ENCODE measurements around the gene AQP12B.
"Not testable (repeated sequence)": the region's sequence is repeated elsewhere in the genome, so short reads cannot be mapped to it uniquely, and the experiment has no call there.

Gene AQP12B

DNA sequence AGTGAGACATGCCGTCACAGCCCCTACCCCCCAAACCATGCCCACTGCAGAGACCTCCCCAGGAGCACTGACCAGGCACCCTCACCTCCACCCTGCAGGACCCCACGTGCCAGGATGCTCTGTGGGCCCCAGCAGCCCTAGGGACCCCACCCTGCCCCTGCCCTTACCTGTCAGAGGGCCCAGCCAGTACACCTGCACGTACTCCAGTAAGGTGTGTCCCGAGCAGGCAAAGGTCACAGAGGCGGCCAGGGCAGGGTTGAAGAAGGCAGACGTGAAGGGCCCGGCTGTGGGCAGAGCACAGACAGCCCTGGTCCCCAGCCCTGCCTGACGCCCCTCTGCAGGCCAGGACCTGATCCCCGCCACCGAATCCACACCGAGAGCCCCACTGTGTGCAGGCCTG is 2.5 kb downstream of the AQP12B start:
- not testable (repeated sequence) for DNase-seq

DNA sequence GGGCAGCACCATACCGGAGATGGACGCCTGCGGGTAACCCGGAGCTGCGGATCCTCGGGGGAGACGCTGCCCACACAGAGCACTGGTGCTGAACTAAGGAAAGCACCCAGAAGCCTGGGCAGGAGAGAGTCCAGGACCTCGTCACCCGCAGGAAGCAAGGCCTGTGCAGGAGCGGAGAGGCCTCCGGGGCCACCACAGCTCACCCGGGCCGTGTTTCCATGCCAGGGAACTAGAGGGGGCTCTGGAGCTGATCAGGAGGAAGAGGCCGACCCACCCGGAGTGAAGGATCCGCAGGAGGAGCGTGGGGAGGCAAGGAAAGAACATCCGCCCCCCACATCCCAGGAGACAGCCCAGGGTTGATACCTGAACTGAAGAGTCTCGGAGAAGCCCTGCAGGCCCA is 3.8 kb downstream of the AQP12B start:
- DNase-seq = not testable (repeated sequence)

DNA sequence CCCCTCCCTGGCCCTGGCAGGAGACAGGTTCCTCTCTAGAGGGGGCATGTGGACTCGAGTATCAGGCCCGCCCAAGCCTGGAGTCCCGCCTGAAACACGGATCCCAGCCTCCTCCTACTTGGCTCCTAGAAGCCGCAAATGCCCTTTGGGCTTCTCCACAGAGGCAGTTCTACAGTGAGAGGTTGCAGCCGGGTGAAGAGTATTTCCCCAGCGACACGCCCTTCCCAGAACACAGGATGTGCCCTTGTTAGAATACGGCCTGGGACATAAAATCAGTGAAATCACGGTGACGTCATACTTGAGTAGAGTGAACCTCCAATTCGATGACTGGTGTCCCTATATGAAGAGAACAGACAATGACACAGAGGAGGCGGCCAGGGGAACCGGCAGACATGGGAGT is 4.6 kb downstream of the AQP12B start:
- DNase-seq = not testable (repeated sequence)

DNA sequence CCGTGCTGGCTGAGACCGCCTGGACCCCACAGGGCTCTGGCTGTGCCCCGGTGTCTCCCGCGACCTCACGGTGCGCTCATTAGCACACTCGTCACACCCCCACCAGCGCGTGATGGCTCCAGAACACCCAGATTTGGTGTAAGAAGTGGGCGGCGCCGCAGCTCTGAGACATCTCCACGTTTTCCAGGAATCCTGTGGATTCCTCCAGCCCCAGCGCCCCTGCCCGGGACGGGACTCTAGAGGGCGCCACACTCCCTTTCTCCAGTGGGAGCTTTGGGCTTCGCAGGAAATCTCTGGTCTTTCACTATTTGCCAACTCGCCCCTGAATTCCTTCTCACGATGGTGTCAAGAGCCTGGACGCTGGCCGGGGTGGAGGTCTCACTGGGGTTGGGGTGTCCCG is 7.3 kb downstream of the AQP12B start:
- not testable (repeated sequence) for DNase-seq

DNA sequence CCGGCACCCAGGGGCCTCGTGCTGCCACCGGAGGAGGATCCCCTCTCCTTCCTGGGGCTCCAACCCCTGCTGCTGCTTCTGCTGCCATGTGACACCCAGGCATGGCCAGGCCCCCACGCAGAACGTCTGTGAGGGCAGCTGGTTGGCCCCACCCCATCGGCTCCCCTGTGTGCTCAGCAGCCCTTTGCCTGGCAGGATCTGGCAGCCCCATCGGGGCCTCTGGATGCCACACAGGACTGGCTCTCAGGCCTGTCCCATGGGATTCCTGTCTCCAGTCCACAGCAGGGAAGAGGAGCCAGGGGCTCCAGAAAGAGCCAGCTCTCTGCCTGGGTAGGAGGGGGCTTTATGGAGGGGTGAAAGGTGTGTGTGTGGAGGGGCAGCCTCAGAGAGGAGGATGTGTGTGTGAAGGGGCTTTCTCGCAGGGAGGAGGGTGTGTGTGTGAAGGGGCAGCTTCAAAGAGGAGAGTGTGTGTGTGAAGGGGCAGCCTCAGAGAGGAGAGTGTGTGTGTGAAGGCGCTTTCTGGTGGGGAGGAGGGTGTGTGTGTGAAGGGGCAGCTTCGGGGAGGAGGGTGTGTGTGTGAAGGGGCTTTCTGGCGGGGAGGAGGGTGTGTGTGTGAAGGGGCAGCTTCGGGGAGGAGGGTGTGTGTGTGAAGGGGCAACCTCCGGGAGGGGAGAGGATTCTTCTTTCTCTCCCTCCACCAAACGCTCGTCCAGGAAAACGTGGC is 8.1 kb downstream of the AQP12B start:
- DNase-seq = peak; percentile 34

DNA sequence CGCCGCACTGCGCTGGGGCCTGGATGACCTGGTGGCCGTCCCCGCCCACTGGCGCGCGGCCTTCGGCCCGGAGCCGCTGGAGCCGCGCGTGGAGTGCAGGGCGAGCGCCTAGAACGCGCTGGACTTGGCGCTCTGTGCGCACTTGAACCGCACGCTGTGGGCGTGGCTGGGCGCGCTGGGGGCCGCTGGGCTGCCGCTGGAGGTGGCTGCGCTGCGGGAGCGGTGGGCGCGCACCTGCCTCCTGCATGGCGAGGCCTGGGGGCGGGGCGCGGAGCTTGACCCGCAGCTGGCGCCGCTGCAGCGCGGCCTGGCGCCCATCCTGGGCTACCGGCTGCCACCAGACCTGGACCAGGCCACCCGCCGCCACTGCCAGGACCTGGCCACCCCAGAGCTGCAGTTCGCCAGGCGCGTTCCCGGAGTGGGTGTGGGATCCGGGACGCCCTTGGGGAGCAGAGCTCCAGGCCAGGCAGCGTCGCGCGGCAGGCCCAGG is 9.9 kb downstream of the AQP12B start:
- no peak for DNase-seq

DNA sequence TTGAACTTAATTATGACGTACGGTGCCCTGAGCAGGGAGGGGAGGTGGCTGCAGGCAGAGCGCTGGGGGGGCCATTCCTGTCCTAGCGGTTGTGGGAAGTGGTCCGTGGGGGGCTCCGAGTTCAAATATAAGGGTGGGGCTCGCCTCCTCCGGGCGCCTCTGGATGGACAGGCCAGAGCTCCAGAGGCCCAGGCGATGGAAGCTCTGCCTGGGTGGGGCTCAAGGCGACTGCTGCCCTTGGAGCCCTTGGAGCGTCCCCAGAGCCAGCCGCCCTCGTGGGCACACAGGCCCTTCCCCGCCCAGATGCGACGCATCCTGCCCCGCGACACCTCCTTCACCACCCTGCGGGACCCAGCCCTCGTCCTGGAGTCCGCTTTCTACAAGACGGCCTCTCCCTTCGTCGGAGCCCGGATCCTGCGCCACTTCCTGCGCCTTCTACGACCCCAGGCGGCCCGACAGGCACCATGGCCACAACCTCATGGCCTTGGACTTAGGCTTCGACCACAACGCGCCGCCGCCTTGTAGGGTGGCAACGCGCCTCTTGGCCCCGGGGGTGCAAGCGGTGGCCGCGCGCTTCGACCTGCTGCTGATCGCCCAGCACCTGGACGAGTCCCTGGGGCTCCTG is 10.5 kb downstream of the AQP12B start:
- no peak for DNase-seq

DNA sequence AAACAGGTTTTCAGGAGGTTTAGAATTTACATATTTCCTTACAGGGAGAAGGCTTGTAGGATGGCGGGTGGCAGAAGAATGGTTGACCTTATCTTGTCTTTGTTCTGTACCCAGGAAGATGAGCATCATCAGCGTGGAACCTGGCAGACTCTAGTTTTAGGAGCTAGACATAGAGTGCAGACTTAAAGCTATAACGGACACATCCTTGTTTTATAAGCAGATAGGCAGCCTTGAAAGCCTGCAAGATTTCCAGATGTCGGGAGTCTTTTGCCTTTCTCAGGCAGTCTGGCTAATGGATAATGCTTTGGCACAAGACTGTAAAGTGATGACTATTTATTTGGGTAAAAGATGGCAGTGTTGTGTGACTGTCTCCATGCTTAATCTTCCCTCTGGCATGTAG is 11.7 kb downstream of the AQP12B start:
- DNase-seq = no peak

DNA sequence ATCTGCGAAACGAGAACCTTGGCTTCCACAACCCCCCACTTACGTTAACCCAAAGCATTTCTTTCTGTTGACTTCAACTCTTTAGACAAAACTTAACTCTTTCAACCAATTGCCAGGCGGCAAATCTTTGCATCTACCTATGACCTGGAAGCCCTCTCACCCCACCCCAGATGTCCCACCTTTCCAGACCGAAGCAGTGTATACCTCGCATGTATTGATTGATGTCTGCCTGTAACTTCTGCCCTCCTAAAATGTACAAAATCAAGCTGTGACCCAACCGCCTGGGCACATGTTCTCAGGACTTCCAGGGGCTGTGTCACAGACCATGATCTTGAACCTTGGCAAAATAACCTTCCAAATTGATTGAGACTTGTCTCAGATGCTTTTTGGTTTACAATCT is 12.3 kb downstream of the AQP12B start:
- DNase-seq = no peak

DNA sequence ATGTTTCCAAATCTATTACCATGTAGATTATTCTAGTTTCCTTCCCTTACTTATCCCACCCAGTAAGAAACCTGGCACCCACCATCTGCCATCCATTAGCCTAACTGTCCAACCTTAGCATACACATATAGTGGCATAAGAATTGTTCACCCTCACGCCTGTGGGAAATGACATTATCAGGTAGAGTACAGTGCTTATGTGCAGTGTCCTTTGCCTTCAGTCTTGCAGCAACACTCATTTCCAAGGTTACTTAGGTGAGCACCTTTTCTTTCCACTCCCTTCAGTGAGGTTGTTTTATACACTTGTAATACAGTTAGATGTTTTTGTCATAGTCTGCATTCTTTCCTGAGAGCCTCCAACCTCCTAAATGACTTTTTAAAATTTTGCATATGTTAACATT is 18.1 kb downstream of the AQP12B start:
- no peak for DNase-seq

DNA sequence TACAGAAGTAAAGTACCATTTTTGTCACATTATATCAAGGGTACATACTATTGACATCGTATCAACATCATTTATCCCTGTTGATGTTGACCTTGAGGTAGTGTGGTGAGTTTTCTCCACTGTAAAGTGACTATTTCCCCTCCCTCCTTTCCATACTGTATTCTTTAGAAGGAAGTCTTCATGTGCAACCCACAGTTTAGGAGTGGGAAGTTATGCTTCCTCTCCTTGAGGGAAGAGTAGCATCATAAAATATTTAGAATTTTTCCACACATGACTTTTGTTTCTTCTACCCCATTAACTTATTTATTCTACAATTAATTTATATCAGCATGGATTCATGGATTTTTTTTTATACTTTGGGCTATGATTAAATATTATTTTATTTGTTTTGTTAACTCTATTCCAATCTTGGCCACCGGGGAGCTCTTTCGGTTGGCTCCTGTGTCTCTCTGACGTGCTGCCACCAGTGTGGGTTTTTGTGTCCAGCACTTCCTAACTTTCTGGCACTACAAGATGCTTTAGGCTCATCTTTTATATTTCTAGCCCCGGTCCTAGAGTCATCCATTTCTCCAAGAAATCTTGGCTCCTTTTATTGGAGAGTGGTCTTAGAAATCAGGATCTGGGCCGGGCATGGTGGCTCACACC is 19.0 kb downstream of the AQP12B start:
- no peak for DNase-seq

DNA sequence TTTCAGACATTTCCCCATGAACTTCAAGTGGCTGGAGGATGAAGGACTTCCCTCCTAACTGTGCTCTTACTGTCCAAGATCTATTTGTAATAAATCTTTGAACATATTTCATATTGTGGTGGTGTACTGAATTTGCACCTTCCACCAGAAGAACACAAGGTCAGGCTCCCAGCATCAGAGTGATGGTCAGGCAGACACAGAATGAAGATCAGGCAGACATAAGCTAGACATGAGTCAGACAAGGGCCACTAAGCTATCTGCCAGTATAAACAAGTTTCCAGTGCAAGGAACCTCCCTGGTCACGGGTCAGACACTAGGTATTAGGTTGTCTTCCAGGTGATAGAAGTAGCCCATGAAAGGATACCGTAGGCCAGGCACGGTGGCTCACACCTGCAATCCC is 20.0 kb downstream of the AQP12B start:
- DNase-seq = no peak

DNA sequence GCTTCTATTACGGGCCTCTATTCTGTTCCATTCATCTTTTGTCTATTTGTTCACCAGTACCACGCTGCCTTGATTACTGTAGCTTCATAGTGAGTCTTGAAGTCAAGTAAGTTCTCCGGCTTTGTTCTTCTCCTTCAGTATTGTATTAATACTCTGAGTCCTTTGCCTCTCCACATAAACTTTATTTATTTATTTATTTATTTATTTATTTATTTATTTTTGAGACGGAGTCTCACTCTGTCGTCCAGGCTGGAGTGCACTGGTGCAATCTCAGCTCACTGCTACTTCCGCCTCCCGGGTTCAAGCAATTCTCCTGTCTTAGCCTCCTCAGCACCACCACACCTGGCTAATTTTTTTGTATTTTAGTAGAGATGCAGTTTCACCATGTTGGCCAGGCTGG is 22.8 kb downstream of the AQP12B start:
- DNase-seq = not testable (repeated sequence)

DNA sequence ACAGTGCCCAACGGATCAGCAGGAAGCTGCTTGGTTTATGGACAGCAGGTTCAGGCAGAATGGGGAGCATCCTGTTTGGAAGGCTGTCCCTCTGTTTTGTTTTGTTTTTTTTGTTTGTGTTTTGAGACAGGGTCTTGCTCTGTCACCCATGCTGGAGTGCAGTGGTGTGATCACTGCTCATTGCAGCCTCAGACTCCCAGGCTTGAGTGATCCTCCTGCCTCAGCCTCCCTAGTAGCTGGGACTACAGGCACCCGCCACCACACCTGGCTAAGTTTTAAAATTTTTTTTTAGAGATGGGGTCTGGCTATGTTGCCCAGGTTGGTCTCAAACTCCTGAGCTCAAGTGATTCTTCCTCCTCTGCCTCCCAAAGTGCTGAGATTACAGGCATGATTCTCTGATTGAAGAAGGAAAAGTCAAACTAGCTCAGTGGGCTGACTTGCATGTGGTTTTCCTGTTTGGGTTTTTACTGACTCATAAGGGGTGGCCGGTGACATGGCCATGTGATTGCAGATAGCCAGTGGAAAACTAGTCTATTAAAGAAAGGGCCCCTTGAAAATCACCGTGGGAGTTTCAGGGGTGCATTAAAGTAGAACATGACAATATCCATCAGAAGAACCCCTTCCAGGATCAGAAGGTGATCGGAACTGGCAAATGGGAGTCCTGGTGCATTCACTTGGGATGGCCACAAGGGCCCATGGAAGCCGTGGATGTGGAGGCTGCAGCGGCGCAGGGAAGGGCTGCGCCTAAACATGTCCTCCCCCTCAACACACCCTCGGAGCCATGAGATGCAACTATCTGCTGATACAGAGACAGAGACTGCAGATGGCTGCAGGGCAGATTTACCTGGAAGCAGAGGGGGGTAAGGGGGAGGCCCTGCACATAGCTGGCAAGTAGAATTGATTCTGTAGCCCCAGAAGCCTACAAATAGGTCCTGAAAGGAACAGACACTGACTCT is 26.5 kb downstream of the AQP12B start:
- peak; percentile 14 for DNase-seq

DNA sequence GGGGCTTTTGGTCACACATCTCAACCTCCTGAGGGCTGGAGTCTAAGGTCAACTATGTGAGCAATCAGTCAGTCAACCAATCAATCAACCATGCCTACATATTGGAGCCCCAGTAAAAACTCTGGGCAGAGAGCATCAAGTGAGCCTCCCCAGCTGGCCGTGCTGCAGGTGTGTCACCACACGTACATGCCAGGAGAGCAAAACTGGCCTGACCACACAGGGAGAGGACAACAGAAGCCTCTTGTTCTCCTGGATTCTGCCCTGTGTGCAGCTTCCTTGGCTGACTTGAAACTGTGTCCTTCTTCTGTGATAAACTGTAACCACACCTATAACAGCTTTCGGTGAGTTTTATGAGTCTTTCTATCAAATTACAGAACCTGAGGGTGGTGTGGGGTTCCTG is 31.5 kb downstream of the AQP12B start:
- DNase-seq = no peak

DNA sequence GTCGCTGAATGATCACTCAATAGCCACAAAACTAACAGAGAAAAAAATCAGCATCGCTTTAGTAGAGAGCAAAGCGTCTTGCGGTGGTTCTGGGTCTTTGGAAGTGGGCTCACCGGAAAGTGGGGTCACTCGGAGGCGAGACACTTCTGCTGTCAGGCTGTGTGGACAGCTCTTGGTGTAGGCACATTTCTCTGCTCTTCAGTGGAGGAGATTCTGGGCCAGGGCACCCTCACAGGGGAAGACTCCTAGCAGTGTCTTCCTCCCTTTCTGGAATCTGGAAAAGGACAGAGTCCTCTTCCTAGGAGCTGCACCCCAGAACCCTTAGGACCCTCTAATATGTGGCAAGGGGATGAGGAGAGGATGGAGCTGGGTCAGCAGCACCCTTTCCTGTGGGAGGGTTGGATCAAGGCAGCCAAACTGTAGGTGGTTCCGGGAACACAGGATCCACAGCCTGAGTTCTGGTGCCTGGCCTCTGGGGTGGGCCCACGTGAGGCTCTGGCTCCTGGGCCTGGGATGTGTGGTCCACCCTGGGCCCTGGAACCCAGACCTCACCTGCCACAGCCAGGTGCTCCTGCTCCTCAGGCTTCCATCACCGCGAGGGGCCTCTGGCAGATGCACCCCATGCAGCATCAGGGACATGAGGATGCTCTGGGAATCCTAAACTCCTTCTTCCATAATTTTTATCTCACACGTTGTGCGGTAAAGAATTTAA is 32.3 kb downstream of the AQP12B start:
- no peak for DNase-seq

DNA sequence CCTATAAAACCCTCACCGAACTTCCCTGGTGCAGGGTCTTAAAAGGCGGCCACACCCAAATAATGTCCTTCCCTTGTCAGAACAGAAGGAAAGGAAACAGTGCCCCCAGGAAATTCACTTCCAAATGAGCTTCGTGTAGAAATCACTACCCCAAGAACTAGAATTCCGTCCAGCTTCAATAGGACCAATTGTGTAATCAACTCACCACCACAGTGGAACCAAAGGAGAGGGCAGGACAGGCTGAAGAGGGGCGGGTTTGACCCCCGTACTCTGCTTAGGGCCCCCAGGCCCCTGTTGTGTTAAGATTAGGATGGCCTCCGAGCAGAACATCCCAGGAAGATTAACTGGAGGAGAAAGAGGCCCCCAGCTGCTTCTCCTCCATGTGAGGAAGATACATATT is 33.4 kb downstream of the AQP12B start:
- no peak for DNase-seq

DNA sequence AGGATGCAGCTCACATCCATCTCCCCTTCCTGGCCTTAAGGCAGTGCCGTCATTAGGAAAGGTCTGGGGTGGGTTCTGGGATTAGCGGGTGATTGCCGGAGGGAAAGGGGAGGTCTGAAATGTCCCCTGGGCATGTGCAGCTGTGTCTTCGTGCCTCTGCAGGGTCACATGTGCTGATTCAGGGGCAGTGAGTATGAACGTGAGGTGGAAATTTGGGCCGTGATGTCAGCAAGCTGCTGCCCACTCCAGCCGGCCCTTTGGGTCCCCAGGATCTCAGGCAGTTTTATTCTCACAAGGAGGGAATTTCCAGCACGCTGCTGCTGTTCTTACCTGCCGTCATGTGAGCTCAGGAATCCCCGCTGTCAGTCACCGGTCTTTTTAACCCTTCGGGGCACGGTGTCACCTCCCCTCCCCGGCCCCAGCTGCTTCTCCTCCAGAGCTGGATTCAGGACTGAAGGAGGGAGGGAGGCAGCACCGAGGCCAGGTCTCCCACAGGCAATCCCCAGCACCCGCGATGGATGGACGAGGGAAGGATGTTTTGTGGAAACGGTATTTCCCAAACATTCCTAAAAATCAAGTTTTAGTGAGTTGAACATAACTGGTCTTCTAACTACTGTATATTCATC is 33.9 kb downstream of the AQP12B start:
- DNase-seq = no peak

DNA sequence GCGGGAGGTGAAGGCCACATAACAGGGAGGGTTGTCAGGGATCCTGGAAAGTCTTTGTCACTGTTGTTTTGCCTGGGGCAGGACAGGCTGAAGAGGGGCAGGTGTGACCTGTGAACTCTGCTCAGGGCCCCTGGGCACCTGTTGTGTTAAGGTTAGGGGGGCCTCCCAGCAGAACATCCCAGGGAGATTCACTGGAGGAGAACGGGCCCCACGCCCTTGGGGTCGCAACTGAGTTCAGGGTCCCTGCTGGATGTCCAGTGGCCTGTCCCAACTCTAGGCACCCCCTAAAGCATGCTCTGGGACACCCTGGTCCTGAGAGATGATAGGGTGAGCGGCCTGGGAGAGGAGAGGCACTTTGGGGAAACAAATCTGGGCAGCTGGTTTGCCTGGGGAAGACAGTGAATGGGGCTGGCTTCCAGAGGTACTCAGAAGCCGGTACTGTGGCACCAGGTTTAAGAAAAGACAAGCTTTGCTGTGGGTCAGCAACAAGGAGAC is 34.5 kb downstream of the AQP12B start:
- DNase-seq = no peak

DNA sequence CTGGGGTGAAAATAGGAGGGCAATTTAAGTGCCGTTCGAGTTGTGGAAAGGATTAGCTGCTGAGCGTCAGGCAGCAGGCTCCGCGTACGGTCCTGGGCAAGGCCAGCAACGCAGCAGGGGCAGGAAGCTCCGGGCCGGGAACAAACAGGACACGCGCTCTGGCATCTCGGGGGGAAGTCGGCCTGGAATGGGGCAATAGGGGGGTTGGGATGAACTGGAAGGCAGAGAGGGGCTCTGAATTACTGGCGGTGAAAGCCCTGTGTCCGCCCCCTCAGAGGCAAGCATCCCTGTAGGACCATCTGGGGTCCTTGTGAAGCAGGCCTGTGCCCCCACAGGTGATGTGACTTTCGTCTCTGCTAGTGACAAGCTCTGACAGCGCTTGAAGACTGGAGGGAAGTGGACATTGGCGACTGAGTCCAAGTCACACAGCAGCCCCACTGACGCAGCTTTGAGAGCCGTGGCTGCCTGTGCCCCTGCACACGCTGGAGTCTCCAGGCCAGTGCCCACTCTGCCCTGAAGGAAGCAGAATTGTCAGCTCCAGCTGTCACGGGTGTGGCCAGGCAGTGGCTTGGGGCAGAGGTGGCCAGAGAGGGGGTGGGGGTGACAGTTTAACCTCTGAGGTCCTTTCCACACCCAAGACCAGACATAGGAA is 35.1 kb downstream of the AQP12B start:
- no peak for DNase-seq

DNA sequence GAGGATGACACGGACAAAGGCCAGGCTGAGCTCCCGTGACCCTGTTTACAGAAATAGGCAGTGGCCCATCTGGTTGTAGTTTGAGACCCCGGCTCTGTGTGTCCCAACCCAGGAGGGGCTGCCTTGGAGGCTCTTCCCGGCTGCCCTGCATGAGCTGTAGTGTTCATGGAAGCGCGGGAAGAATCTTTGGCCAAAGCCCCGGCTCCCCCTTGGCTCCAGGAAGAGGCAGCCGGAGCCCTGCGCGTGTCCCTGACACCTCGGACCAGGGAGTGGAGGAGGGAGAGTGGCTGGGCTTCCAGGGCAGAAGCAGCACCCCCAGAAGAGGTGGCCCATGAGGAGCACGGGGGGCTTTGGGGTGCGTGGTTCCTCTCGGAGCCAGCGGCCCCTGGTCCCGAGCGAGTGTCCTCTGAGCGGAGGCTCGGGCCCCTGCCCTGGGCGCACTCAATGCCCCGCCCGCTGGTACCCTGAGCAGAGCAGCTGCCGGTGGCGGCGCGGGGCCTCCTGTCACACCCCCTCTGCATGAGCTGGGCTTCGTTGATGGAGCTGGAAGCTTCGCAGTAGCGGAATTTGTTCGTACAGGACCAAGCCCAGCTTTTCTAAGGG is 35.7 kb downstream of the AQP12B start:
- DNase-seq = no peak
